KOPT-K1 (cell line): Measurements from ENCODE around the gene EAF2.
"Not testable (repeated sequence)": the region's sequence is repeated elsewhere in the genome, so short reads cannot be mapped to it uniquely, and the experiment has no call there.

Experiments used
- H3K27ac ChIP-seq: fragments of 200-600 bp; sonication (generic); 2 replicates; pipeline ENCODE4 v1.5.1; 2016; ENCODE audit warnings: antibody characterized with exemption, mild to moderate bottlenecking, low read depth, low read length; ENCODE audit not compliant: poor library complexity, severe bottlenecking
- H3K36me3 ChIP-seq: fragments of 200-600 bp; sonication (generic); 2 replicates; pipeline ENCODE4 v1.5.1; 2017; ENCODE audit warnings: antibody characterized with exemption, mild to moderate bottlenecking, low read length, moderate library complexity; ENCODE audit not compliant: insufficient read depth
- H3K9me3 ChIP-seq: fragments of 200-600 bp; sonication (generic); 2 replicates; pipeline ENCODE4 v1.5.1; 2017; ENCODE audit warnings: antibody characterized with exemption, low read length, mild to moderate bottlenecking; ENCODE audit not compliant: insufficient read depth, poor library complexity, severe bottlenecking

EAF2 gene

GRCh38 chr3:121836064-121836463 is 1.1 kb downstream of the EAF2 start:
- H3K27ac ChIP-seq: no peak overlapping the region
- no peaks in the 10 kb centered on the region for H3K9me3 ChIP-seq
- H3K36me3 ChIP-seq: peaks cover 23% of the 10 kb centered on the region

GRCh38 chr3:121836481-121836880 is 1.5 kb downstream of the EAF2 start:
- Histone ChIP-seq H3K9me3 (no peaks in the 10 kb centered on the region), H3K27ac (no peak overlapping the region), H3K36me3 (peaks cover 19% of the 10 kb centered on the region)

GRCh38 chr3:121839962-121840361 is 5.0 kb downstream of the EAF2 start:
- Histone ChIP-seq H3K36me3 (no peaks in the 10 kb centered on the region), H3K9me3 (no peaks in the 10 kb centered on the region), H3K27ac (no peak overlapping the region)

- no peaks in the 10 kb centered on the region for H3K9me3 ChIP-seq
- H3K27ac ChIP-seq: no peak overlapping the region
- no peaks in the 10 kb centered on the region for H3K36me3 ChIP-seq
Observed at GRCh38 chr3:121844892-121845291, 9.9 kb downstream of the EAF2 start.

GRCh38 chr3:121852256-121852655 is 17.2 kb downstream of the EAF2 start:
- Histone ChIP-seq H3K27ac (no peak overlapping the region), H3K9me3 (no peaks in the 10 kb centered on the region), H3K36me3 (no peaks in the 10 kb centered on the region)

GRCh38 chr3:121855555-121855954 is 20.5 kb downstream of the EAF2 start:
- Histone ChIP-seq H3K27ac (no peak overlapping the region), H3K9me3 (no peaks in the 10 kb centered on the region), H3K36me3 (no peaks in the 10 kb centered on the region)

GRCh38 chr3:121857778-121858177 is 22.8 kb downstream of the EAF2 start:
- H3K9me3 ChIP-seq, H3K27ac ChIP-seq, H3K36me3 ChIP-seq: not testable (repeated sequence)

GRCh38 chr3:121863247-121863646 is 28.2 kb downstream of the EAF2 start:
- H3K9me3 ChIP-seq, H3K27ac ChIP-seq, H3K36me3 ChIP-seq: not testable (repeated sequence)

- Histone ChIP-seq H3K9me3 (no peaks in the 10 kb centered on the region), H3K36me3 (no peaks in the 10 kb centered on the region)
Observed at GRCh38 chr3:121863801-121864200, 28.8 kb downstream of the EAF2 start.

GRCh38 chr3:121869736-121870135 is 34.7 kb downstream of the EAF2 start:
- H3K27ac ChIP-seq: no peak overlapping the region
- no peaks in the 10 kb centered on the region for H3K9me3 ChIP-seq
- no peaks in the 10 kb centered on the region for H3K36me3 ChIP-seq

More at GRCh38 chr3:121863801-121864200, 28.8 kb downstream of the EAF2 start:
- H3K27ac ChIP-seq: no peak overlapping the region

- H3K27ac ChIP-seq: no peak overlapping the region
- no peaks in the 10 kb centered on the region for H3K36me3 ChIP-seq
- H3K9me3 ChIP-seq: no peaks in the 10 kb centered on the region
Observed at GRCh38 chr3:121870717-121871116, 35.7 kb downstream of the EAF2 start.

- Histone ChIP-seq H3K9me3 (no peaks in the 10 kb centered on the region), H3K27ac (no peak overlapping the region), H3K36me3 (no peaks in the 10 kb centered on the region)
Observed at GRCh38 chr3:121871430-121871829, 36.4 kb downstream of the EAF2 start.

GRCh38 chr3:121878411-121878810 is 43.4 kb downstream of the EAF2 start:
- no peak overlapping the region for H3K27ac ChIP-seq
- H3K36me3 ChIP-seq: no peaks in the 10 kb centered on the region
- no peaks in the 10 kb centered on the region for H3K9me3 ChIP-seq

GRCh38 chr3:121883507-121883906 is 48.5 kb downstream of the EAF2 start:
- no peaks in the 10 kb centered on the region for H3K9me3 ChIP-seq
- H3K36me3 ChIP-seq: no peaks in the 10 kb centered on the region
- no peak overlapping the region for H3K27ac ChIP-seq

- H3K27ac ChIP-seq: no peak overlapping the region
- H3K9me3 ChIP-seq: no peaks in the 10 kb centered on the region
- no peaks in the 10 kb centered on the region for H3K36me3 ChIP-seq
Observed at GRCh38 chr3:121885386-121885785, 50.4 kb downstream of the EAF2 start.

GRCh38 chr3:121894301-121894990 is 59.4 kb downstream of the EAF2 start, which contains the start of gene SLC15A2:
Gene SLC15A2, plus strand, starts transcription at chr3:121894401. Its CDS starts 76 bp downstream, at chr3:121894477.
- Histone ChIP-seq H3K9me3 (no peaks in the 10 kb centered on the region), H3K27ac (no peak within 1 kb of the TSS), H3K36me3 (no peaks in the 10 kb centered on the region)
